DLD1 (cell line): ENCODE measurements around the gene GLP2R.
"Not testable (repeated sequence)": the region's sequence is repeated elsewhere in the genome, so short reads cannot be mapped to it uniquely, and the experiment has no call there.

Experiments
- in situ Hi-C: cut with HindIII; loops from 2 replicates; pipeline ENCODE4 v1.10.0; 2017; ENCODE audit warnings: low sequenced_read_pairs

The GLP2R gene

DNA sequence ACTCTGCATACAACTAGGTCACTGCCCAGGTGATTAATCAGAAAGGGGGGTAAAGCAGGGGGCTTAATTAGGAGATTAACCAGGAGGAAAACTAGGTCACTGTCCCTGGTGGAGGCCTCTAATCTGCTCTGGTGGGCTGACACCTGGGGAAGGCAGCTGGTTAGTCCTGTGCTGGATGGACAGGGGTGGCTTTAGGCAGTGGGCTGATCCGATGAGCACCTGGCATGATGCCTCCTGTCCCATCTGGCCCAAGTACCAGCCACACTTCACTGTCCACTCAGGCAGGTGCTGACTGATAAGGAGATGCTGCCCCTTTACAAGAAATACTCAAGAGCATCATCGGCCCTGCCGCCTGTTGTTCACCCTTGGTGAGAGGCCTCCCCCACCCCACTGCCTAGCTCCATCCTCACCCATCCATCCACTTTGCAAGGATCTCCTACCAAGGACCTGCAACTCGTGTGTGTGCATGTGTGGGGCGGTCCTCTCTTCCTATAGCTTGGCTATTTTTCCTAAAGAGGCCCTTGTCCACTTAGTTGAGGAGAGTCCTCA, 93.2 kb downstream of the GLP2R start:
- in situ Hi-C loops: no loop called here

DNA sequence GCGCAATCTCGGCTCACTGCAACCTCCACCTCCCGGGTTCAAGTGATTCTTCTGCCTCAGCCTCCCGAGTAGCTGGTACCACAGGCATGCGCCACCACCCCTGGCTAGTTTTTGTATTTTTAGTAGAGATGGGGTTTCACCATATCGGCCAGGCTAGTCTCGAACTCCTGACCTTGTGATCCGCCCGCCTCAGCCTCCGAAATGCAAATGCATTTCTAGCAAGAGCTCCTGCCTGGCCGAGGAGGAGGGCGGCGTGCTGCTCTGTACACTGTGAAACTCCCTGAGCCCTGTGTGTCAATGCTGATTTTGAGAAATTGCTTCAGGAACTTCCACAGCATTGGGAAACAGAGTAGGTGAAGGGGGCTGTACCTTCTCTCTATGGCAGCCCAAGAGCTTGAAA, 95.5 kb downstream of the GLP2R start:
- in situ Hi-C loops: not testable (repeated sequence)

GRCh38 chr17:9922012-9922848, 96.5 kb downstream of the GLP2R start:
- in situ Hi-C loops: no loop called here

GRCh38 chr17:9924735-9925191, 99.0 kb downstream of the GLP2R start:
- in situ Hi-C loops: no loop called here

DNA sequence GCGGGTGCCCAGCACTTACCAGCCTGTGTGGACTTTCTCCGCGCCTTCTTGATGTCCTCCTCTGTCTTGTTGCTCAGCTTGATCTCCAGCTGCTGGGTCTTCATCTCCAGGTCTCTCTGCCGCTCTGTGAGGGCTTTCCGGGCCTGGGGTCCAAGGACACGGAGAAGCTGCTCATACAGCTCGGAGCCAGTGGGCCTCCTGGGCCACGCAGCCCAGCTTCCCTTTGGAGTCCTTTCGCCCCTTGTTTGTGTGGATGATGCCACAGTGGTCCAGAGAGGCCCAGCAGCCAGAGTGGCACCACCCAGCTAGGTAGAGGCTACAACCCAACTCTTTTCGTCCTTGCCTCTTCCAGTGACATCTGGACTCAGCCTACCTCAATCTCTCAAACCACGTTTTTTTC, 99.7 kb downstream of the GLP2R start:
- in situ Hi-C loops: no loop called here

DNA sequence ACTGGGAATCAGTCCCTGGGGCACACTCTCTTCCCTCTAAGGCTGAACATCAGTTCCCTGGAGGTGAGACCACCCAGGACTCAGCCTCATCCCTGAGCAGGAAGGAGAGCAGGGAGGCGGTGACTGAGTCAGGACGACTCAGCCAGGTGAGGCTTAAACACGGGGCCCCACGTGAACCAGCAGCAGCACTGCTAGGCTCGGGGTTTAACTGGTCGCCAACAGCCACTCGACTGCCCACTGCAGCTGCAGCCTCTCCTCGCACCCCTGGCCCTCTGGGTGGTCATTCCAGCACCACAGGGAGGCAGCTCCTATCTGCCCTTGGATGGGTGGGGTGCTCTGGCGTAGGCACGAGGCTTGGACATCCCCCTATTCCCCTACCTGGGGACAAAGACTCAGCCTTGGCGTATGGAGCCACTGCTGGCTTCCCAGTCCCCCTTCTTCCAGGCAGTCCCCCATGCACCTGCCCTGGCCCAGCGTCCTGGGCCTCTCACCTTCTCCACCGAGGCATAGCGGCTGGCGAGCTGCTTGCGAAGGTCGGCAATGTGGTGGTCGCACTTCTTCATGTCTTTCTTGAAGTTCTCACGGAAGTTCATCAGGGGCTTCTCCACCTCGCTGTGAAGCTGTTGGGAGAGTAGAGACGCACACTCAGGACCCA, 100.6 kb downstream of the GLP2R start:
- in situ Hi-C loops: no loop called here

DNA sequence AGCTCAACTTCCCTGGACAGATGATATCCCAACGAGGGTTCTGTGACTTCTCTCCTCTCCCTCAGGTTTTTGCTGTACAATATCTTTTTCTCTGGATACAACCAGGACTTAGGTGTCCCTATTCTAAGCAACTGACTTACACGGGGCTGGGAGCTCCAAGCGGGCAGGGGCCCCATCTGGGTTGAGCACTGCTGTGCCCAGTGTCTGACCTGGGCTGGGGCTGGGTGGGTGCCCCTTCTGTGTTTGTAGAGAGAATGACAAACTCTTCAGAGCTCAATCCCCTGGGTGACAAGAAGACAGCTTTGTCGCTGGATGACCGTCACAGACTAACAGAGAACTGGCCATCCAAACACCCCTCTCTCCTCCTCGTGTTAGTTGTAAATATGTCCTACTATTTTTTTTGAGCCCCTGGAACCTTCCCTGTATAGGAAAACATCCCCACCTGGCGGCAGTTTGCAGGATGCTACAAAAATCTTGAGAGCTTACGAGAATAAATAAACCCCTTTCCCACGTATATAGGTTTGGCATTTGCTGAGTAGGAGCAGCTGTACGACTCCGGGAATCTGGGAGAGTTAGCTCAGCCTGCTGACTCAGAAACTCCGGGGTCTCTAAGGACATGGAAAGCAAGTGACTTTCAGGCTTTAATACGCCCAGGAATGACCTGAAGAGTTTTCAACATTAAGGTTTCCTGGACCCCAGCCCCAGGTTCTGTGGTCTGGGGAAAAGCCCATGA, 103.0 kb downstream of the GLP2R start:
- in situ Hi-C loops: no loop called here

DNA sequence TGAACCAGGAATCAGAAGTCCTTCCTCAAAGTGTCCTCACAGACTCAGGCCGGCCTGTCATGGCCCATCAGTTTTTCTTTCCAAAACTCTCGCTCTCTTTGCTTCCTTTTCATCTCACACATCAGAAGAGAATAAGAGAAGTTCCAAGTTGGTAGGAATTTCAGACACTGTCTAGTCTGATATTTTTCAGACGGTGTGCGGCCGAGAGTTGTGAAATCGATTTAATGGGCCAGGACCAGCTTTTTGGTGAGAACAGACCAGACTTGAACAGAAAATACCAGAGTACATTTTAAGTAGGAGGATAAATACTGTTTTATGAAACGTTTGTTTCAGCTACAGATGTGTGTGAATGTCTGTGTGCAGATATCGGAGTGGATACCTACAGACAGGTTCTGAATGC, 104.1 kb downstream of the GLP2R start:
- in situ Hi-C loops: no loop called here

DNA sequence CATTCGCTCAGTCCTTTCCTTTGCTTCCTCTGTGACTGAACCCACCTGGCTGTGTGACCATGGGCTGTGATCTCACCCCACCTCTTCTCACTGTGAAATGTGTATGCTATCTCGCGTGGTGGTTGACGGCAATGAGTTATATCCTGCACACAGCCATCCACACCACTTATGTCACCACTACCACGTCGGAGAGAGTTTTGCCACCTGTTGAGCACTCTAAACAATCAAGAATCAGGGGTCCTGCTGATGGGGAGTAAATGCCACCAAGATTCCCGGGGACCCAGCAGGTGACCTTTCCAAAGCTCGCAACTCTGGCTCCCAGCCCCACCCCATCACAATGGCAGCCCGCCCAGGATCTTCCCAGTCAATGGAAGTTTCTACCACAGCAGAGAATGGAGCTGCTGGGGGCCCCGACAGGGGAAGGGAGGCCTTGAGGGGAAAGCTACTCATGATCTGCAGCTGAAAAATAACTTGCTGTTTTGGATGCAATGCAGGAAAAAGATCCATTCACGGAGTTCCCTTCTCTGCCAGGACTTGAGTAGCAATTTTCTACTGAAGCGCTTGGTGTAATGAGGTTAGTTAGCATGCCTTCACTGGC, 105.5 kb downstream of the GLP2R start:
- in situ Hi-C loops: no loop called here

DNA sequence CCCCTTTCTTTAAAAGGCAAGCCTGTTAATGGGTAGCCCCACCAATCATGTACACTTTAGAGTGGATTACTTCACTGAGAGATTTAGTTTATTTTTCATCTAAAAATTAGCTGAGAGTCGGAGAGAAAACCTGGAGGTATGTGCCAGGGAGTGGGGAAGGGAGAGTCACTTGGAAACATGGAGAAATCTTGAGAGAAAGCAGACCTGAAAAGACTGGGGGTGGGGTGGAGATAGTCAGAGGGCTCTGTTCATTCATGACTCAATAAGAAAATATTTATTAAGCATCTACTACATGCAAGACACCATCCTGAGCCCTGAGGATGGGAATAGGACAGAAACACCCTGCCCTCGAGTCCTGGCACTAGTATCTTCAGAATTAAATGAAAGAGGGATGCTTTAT, 106.8 kb downstream of the GLP2R start:
- in situ Hi-C loops: no loop called here

GRCh38 chr17:9934331-9934730, 108.6 kb downstream of the GLP2R start:
- in situ Hi-C loops: no loop called here

GRCh38 chr17:9935408-9935807, 109.7 kb downstream of the GLP2R start:
- in situ Hi-C loops: no loop called here

DNA sequence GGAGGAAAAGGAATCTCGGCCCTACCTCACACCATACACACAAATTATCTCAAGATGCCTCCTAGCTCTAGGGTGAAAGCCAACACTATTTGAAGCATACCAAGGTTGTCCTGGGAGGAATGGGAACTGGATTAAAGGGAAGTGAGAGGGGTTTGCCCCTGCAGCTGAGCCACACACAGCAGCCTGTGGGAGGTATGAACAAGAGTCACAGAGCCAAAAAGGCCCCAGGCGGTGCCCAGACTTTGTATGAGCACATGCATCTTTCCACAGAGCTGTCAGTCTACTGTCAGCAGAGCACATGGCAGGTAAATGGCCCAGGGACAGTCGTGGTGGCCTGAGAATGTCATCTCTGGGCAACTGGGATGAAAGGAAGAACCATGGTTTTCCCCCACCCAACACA, 110.4 kb downstream of the GLP2R start:
- in situ Hi-C loops: no loop called here

- in situ Hi-C loops: no loop called here
Observed at GRCh38 chr17:9937241-9937761, 111.6 kb downstream of the GLP2R start.

DNA sequence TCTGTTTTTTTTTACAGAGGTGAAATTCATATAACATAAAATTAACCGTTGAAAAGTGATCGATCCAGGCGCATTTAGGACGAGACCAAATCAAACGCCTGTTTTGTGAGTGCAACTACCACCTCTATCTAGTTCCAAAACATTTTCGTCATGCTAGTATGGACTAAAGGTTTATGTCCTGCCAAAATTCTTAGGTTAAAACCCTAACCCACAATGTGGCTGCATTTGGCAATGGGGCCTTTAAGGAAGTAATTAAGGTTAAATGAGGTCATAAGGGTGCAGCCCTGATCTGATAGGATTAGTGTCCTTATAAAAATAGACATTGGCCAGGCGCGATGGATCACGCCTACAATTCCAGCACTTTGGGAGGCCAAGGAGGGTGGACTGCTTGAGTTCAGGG, 112.2 kb downstream of the GLP2R start:
- in situ Hi-C loops: no loop called here

- in situ Hi-C loops: no loop called here
Observed at GRCh38 chr17:9938764-9939163, 113.0 kb downstream of the GLP2R start.

DNA sequence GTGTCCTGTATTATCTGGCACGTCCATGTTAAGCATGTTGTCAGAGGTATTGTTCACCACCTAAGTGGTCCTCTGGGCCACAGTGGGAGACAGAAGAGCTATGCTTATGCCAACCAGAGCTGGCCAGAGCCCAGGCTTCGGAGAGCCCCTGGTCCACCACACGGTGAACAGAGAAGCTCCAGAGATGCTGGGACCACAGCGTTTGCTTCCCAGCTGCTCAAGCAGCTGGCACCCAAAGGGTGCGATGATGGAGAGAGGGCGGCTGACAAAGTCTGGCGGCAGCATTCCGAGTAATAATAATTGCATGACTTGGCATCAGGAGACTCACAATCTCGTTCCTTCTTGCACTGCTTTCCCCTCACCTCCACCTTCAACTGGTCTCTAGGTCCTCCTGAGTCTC, 115.1 kb downstream of the GLP2R start:
- in situ Hi-C loops: no loop called here

GRCh38 chr17:9941305-9941704, 115.6 kb downstream of the GLP2R start:
- in situ Hi-C loops: no loop called here
